ENCODE results near the gene LIN7C. TPM values are rescaled to one million over a fixed set of nuclear protein-coding genes. Genes with fewer than 3 reads are reported as not detected.
A peak's percentile ranks its signal among the peaks of the same experiment; 100 is the strongest.

LIN7C gene
- total and polyA plus RNA-seq, 9 of the 15 experiments (the other 6 are each of a cell fraction or from before 2014, with no cell fraction given) = 10.8 to 52.7 (median 21.5) TPM

GRCh38 chr11:27477243-27477642 is 29.3 kb downstream of the LIN7C start:
- no peak for FAIRE-seq
- POLR2A ChIA-PET = interaction anchor here (0.6 kb wide), 1 partner anchor 279 kb away, joined by 3 read pairs; no protein-coding TSS in a partner anchor
- Histone ChIP-seq H3K4me2 (ENCODE audit: insufficient read depth, low read length) (no peak overlapping the region), H2AFZ (ENCODE audit: low read depth, low read length) (no peak overlapping the region), H3K9me1 (ENCODE audit: control insufficient read depth, insufficient read depth, low read length) (no peaks in the 10 kb centered on the region), H3K9me3 (replicated peaks; ENCODE audit: control insufficient read depth, insufficient read depth, low read depth, low read length) (no peaks in the 10 kb centered on the region), H3K9ac (ENCODE audit: insufficient read depth in 1 of 2, low read depth in 2 of 2, low read length in 2 of 2) (no peak overlapping the region), H3K4me1 (replicated peaks in 1 of 2; ENCODE audit: control insufficient read depth in 2 of 2, insufficient read depth in 2 of 2, low read length in 2 of 2) (peaks cover 6 to 7% of the 10 kb centered on the region in 2 experiments; a peak in 3 of 5 replicates), H3K4me3 (no peak overlapping the region), H3K27ac (ENCODE audit: extremely low read depth, low read depth, low read length) (no peak overlapping the region), H3K79me2 (ENCODE audit: control insufficient read depth, insufficient read depth, low read length) (no peaks in the 10 kb centered on the region), H4K20me1 (replicated peaks; ENCODE audit: control insufficient read depth, insufficient read depth, low read length) (no peaks in the 10 kb centered on the region), H3K36me3 (ENCODE audit: control insufficient read depth, insufficient read depth, low read length) (no peaks in the 10 kb centered on the region), H3K27me3 (ENCODE audit: control insufficient read depth in 2 of 2, insufficient read depth in 2 of 2, low read length in 2 of 2) (no peaks in the 10 kb centered on the region)
- CTCF ChIA-PET (ENCODE audit: low intra/inter-chr PET ratio) = no interaction called here
- intact Hi-C loops (cut with micrococcal nuclease) = no loop called here
- no TSS peak for BruUV-seq (replicated peaks)
- in situ Hi-C loops (cut with MboI) = loop anchor here (25.0 kb wide), 2 partner anchors 715 to 1190 kb away; no protein-coding TSS in a partner anchor
- TF ChIP-seq BCOR (IDR thresholded peaks at IDR 0.05) (no peak), ZNF121 (CRISPR knock-in tag; conservative IDR thresholded peaks at IDR 0.05) (peak; percentile 82)
- ATAC-seq = no peak
- no peak for DNase-seq (ENCODE audit: extremely low read depth in 1 of 4, low spot score in 3 of 4)

- H3K9me1 ChIP-seq (ENCODE audit: control insufficient read depth, insufficient read depth, low read length) = peaks cover 3% of the 10 kb centered on the region
- intact Hi-C loops (cut with micrococcal nuclease) = no loop called here
Observed at GRCh38 chr11:27475622-27476021, 30.9 kb downstream of the LIN7C start.

More at GRCh38 chr11:27475622-27476021, 30.9 kb downstream of the LIN7C start:
- no peak for TF ChIP-seq ZFX (CRISPR knock-in tag; IDR thresholded peaks at IDR 0.05)
- Histone ChIP-seq H3K27me3 (ENCODE audit: control insufficient read depth in 2 of 2, insufficient read depth in 2 of 2, low read length in 2 of 2) (no peaks in the 10 kb centered on the region), H3K27ac (ENCODE audit: extremely low read depth, low read depth, low read length) (no peak overlapping the region), H3K36me3 (ENCODE audit: control insufficient read depth, insufficient read depth, low read length) (no peaks in the 10 kb centered on the region), H3K4me1 (replicated peaks in 1 of 2; ENCODE audit: control insufficient read depth in 2 of 2, insufficient read depth in 2 of 2, low read length in 2 of 2) (peaks cover 13 to 22% of the 10 kb centered on the region in 2 experiments; a peak in 4 of 5 replicates), H2AFZ (ENCODE audit: low read depth, low read length) (no peak overlapping the region), H3K4me3 (no peak overlapping the region), H3K9me3 (replicated peaks; ENCODE audit: control insufficient read depth, insufficient read depth, low read depth, low read length) (no peaks in the 10 kb centered on the region), H3K4me2 (ENCODE audit: insufficient read depth, low read length) (no peak overlapping the region), H3K79me2 (ENCODE audit: control insufficient read depth, insufficient read depth, low read length) (peaks cover 12% of the 10 kb centered on the region), H4K20me1 (replicated peaks; ENCODE audit: control insufficient read depth, insufficient read depth, low read length) (no peaks in the 10 kb centered on the region), H3K9ac (ENCODE audit: insufficient read depth in 1 of 2, low read depth in 2 of 2, low read length in 2 of 2) (no peak overlapping the region)
- ChIA-PET CTCF (ENCODE audit: low intra/inter-chr PET ratio) (no interaction called here), POLR2A (interaction anchor here (0.6 to 1.2 kb wide), 3 partner anchors 10 to 55 kb away, joined by 3 to 5 read pairs (median 3); no protein-coding TSS in a partner anchor)
- no peak for FAIRE-seq
- in situ Hi-C loops (cut with MboI) = loop anchor here (25.0 kb wide), 2 partner anchors 713 to 1188 kb away; no protein-coding TSS in a partner anchor
- ATAC-seq = no peak
- WGBS (ENCODE audit: insufficient coverage, low coverage, missing lambda C conversion rate) = 45% methylated on average over 5 of the region's 5 CpGs
- DNase-seq (ENCODE audit: extremely low read depth in 1 of 4, low spot score in 3 of 4) = no peak
- BruUV-seq (replicated peaks) = no TSS peak
